ENCODE measurements around the gene NUAK1.
"Not testable (repeated sequence)": the region's sequence is repeated elsewhere in the genome, so short reads cannot be mapped to it uniquely, and the experiment has no call there.

The NUAK1 gene

DNA sequence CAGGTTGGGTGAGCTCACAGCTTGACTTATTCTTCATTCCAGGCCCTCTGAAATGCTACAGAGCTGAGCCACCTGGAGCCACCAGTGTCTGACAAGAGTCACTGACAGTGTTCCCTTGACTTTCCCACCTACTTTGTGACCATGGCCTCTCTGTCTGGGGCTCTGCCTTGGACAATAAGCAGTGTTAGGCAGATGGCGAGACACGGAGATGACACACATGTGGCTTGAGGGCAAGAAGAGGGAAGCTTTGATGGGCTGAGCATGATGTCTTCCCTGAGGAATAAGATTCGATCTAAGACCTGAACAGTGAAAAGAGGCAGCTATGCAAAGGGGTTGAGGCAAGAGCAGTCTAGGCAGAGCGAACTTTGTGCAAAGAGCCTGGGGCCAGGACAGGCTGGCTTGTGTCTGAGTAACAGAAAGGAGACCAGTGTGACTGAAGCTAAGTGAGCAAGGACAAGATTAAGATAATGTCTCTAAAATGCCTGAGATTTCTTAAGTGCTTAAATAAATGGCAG is 105.5 kb downstream of the NUAK1 start:
- DNase-seq (ENCODE audit: low read depth) = no peak

DNA sequence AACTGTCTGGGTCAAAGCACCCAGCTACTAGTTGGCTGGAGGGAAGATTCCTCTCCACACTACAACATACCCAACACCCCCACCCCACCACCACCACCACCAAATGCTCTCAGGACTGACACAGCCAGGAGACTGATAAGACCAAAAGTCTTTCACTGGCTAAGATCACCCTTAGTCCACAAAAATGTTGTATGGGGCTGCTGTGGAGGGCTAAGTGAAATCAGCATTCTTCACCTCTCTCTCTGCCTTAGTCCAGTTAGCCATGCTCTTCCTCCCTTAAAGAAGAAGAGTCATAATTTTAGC is 106.2 kb downstream of the NUAK1 start:
- DNase-seq (ENCODE audit: low read depth) = no peak

DNA sequence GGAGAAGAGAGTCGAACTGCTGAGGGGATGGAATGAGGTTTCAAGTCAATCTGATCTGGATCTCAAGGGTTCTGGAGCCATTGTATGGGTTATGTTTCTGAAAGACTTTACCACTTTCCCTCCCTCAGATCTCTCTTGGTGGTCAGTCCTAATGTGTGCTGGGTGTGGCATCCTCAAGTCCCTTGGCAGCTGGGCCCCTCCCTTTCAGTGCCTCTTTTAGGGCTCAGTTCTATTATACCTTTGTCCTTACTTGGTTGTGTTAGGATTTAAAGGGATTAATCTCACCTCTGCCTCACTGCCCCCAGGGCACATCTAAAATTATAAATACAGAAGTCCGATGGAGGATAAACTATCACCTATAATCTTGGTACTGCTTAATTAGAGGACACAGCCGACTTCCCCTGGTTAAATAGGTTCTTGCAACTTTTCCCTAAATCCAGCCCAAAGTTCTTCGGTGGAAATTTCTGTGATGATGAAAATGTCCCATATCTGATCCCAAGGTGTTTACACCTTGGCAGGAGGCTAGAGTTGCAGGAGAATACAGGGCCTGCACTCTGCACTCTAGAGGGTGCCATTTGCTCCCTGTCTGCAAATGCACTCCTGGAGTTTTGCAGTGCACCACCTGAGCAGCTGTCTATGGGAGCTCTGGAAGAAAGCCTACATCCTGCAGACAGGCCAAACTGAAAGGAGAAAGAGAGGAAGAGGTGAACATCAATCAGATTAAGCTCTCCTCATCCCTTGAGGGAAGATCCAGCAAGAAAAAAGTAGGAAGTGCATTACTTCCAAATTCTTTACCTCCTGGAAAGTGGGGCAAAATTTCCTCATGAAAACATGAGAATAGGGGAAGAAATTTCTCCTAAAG is 106.8 kb downstream of the NUAK1 start:
- DNase-seq (ENCODE audit: low read depth) = no peak

DNA sequence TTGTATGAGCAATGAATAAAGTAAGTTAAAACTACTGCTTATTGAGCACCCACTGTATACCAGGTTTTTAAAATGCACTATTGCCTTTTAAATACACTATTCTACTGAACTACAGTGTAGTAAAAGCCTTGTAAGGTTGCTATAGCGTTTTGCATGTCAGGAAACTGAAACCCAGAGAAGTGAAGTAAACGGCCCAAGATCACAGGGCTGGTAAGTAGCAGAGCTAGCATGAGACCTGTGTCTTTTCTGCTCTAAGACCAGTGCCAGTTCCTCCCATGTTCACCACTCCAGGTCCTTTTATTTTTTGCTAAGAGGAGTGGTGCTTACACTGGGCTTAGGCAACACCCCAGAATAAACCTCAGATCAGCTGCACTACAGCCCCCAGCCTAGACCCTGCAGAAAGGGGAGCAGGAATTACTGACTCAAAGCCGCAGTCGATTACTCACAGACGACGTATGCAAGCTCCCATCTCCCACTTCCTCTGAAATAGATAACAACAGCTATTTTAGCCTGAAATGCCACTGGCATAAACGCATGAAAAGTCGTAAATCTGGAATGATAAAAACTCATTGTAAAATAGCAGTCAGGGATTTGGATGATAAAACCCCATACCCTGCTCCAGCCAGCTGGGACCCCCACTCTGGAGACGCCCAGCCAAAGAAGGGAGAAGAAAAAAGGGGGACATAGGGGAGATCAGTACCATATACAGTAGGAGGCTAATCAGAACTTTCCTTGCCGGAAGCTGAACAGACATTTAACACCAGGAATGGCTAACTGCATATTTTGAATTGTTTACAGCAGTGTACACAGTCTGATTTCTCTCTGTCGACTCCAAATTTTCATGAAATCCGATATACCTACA is 108.3 kb downstream of the NUAK1 start:
- no peak for DNase-seq (ENCODE audit: low read depth)

DNA sequence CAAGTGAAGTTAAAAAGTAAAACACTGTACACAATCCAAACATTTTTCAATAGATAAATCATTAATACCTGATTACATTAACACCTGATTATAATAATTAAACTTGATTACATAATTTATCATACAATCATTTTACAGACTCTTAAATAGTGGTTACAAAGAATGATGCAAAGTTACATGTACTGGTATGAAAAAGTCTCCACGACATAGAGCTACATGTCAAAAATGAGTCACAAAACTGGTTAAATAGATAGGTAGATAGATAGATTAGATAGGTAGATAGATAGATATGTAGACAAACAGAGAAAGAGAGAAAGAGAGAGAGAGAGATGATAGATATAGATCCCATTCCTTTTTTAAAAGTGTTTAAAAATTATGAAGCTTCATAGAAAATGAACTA is 109.2 kb downstream of the NUAK1 start:
- no peak for DNase-seq (ENCODE audit: low read depth)

DNA sequence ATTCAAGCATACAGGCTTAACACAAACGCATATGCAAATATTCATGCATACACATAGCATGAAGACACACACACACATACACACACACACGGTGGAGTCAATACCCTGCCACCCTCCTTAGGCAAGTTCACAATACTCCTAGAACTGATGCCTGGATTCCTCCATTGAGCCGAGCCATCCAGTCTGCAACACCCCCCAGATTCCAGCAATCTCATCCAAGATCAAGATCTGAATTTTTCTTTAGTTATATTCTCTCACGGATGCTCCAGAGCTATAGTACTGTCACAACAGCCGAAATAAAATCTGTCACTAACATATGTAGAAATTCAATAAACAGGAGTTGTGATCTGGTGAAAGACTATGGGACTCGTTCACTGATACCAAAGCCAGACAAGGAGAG is 110.8 kb downstream of the NUAK1 start:
- no peak for DNase-seq (ENCODE audit: low read depth)

DNA sequence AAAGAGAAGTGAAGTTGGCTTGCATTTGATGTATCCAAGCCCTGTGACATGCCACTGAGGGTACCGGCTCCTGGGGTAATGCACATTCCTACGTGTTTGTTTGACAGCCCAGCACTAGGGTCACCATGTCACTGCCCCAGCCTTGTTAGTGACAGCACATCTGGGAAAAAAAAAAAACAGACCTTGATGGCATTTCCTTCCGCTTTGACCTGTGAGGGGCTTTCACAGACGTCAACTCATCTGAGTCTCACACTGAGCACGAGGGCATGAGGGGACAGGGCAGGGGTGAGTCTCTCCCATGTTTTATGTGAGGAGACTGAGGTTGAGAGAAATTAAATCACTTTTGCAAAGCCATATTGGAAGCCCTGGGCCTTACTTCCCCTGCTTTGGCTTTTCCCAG is 111.5 kb downstream of the NUAK1 start:
- no peak for DNase-seq (ENCODE audit: low read depth)

DNA sequence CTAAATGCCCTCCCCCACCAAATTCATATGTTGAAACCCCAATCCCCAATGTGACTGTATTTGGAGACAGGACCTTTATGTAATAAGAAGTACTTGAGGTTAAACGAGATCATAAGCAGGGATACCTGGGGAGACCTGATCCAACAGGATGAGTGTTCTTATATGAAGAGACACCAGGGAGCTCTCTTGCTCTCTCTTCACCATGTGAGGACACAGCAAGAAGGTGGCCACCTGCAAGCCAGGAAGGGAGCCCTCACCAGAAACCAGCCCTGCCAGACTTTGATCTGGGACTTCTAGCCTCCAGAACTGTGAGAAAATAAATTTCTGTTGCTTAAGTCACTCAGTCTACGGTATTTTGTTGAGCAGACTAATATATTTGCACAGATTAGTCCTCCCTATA is 113.6 kb downstream of the NUAK1 start:
- no peak for DNase-seq (ENCODE audit: low read depth)

DNA sequence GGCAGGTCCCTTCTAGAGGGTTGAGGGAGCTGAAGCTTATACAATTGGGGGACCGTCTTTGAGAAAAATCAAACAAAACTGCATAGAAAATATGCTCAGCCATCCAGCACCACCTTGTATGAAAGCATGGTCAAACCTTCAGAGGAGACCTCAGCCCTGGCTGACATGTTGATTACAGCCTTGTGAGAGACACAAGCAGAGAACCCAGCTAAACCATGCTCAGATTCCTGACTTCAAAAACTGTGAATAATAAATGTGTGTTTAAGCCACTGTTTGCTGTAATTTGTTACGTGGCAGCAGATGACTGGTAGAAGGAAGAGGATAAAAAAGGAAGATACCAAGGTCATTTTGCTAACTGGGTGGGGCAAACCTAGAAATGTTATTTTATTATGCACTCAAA is 115.7 kb downstream of the NUAK1 start:
- DNase-seq (ENCODE audit: low read depth) = no peak

DNA sequence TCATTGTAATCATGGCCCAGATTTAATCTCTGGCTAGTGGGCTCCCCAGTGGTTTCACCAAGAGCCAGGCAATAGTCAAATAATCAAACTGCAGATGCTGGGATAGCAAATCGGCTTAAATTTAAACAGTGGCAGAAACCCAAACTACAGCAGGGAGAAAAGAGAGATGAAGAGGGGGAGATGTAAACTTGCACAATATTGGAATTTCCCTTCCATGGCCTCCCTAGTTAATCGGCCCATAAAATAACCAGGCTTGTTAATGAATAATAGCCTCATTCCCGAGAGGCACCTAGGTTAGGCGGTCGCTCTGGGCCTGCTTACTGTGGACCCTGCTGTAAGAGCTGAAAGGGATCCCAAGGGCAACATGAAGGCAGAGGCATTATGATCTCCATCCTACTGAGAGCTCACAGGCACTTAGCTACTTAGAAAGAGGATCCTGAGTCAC is 116.2 kb downstream of the NUAK1 start:
- DNase-seq (ENCODE audit: low read depth) = no peak

DNA sequence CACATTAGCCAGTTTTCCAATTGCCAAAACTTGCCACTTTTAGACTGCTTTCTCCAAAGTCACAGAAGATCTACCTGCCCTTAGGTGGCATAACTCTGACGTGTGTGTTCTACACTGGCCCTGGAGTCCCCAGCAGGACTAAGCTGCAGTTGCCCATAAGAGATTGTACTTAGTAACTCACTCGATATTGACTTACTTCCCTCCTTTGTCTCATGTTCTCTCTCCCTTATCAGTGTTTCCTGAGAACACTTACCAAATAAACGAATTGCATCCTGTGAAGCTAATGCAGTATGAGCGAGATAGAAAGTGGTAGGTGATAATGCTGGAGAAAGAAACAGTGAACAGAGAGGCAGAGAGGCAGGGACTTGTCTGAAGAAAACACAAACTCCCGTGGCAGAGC is 117.2 kb downstream of the NUAK1 start:
- no peak for DNase-seq (ENCODE audit: low read depth)

DNA sequence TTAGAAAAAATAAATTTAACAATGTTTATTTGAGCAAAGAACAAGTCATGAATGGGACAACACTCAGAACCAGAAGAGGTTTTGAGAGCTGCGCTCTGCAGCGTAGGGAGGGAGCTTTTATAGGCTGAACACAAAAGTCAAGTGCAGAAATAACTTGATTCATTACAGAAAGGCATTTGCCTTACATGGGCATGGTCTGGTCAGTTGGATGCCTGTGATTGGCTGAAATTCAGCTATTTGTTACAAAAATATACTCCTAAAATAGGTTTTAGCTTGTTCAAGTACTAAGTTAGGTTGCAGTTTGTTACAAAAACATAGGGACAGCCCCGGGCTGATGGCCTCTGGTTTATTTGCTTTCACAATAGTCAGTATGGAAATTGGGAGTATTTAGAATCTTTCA is 118.0 kb downstream of the NUAK1 start:
- DNase-seq (ENCODE audit: low read depth) = no peak

DNA sequence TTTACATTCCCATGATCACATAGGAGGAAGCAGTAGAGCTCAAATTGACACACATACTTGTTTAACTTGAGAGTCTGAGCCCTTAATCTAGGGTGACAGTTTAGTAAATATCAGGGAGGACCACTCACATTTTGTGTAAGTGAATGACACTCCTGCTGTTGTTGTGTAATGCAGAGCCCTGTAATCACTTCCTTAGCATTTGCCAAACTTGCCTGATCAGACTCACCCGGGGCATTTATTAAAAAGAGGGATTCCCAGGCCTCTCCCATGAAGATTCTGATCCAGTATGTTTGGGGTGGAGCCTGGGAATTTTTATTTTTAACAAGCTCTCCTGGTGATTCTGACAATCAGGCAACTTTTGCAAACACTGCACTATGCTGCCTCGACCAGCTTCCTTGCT is 119.6 kb downstream of the NUAK1 start:
- DNase-seq (ENCODE audit: low read depth) = no peak

DNA sequence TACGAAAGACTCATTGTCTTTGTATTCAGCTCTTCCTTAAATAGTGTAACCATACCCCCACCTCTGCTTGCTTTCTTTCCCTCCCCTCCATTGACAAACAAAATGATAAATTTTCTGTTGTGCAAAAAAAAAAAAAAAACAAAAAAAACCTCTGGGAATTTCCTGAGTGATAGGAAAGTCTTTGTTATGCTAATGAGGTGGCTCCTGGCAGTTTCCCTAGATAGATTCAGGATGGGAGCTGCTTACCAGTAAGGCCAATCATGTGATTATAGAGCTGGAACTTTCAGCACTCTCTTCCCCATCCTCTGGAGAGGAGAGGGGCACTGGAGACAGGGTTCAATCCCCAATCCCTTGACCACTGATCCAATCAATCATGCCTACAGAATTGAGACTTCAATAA is 120.5 kb downstream of the NUAK1 start:
- no peak for DNase-seq (ENCODE audit: low read depth)

DNA sequence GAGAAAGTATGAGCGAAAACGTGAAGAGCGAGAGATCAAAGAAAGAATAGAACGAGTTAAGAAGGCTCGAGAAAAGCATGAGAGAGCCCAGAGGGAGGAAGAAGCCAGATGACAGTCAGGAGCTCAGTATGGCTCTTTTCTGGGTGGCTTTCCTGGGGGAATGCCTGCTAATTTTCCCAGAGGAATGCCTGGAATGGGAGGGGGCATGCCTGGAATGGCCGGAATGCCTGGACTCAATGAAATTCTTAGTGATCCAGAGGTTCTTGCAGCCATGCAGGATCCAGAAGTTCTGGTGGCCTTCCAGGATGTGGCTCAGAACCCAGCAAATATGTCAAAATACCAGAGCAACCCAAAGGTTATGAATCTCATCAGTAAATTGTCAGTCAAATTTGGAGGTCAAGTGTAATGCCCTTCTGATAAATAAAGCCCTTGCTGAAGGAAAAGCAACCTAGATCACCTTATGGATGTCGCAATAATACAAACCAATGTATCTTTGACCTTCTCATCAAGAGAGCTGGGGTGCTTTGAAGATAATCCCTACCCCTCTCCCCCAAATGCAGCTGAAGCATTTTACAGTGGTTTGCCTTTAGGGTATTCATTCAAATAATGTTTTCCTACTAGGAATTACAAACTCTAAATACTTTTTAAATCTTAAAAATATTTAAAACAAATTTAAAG is 122.0 kb downstream of the NUAK1 start:
- DNase-seq (ENCODE audit: low read depth) = not testable (repeated sequence)

DNA sequence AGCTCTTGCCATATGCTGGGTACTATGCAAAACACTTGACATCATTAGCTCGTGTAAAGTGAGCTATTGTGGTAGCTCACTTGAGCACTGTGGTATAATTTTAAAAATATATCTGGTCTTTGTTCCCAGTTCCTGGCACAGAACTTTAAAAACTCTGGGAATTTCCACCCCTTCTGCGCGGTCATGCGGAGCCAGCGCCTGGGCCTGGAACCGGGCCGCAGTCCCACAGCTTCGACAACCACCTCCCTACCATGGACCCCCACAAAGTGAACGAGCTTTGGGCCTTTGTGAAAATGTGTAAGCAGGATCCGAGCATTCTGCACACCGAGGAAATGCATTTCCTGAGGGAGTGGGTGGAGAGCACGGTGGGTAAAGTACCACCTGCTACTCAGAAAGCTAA is 123.1 kb downstream of the NUAK1 start:
- no peak for DNase-seq (ENCODE audit: low read depth)

DNA sequence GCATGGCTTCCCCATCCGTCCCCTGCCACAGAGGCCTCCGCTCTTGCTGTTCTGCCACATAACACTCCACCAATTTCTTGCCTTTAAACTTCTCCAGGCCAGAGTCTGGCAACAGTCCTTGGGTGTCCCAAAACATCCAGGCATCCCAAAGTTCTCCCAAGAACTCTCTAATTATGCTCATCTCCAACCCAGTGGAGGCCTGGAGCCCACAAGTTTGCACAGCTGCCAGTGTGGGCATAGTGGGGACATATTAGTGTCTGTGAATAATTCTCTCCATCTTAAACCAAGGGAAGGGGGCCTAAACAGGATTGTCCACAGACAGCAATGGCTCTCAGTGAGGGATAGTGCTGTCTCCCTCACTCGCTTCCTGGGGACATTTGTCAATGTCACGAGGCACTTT is 124.8 kb downstream of the NUAK1 start:
- no peak for DNase-seq (ENCODE audit: low read depth)

All from T-helper 22 cell (primary cell).